ENCODE results near the gene SLC9A9. TPM values are rescaled to one million over a fixed set of nuclear protein-coding genes. Genes with fewer than 3 reads are reported as not detected.

The SLC9A9 gene
- total RNA-seq, 2 experiments from 2014 or later: 12.2 TPM

DNA sequence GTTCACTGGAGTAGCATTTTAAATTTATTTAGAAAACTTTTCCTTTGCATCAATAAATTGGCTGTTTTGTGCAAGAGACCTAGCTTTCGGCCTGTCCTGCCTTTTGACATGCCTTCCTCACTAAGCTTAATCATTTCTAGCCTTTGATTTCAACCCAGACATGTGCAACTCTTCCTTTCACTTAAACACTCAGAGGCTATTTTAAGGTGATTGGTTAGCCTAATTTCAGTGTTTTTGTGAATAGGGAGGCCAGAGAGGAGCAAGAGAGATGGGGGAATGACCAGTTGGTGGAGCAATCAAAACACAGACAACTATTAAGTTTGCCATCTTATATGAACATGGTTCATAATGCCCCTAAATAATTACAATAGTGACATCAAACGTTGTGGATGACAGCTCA is 333.4 kb downstream of the SLC9A9 start:
- Mint-ChIP-seq H3K27me3 (no peaks in the 10 kb centered on the region), H3K9me3 (no peaks in the 10 kb centered on the region), H3K4me3 (no peak overlapping the region), H3K27ac (no peak overlapping the region), H3K36me3 (ENCODE audit: low read depth) (no peaks in the 10 kb centered on the region), H3K4me1 (ENCODE audit: low read depth) (no peaks in the 10 kb centered on the region)
- ATAC-seq (ENCODE audit: poor library complexity): no peak
- intact Hi-C loops (cut with DNase I, micrococcal nuclease): no loop called here
- Histone ChIP-seq H3K4me1 (ENCODE audit: insufficient read depth, low read length) (no peaks in the 10 kb centered on the region), H3K4me3 (ENCODE audit: low read length) (no peak overlapping the region), H3K27me3 (ENCODE audit: control insufficient read depth in 1 of 2, insufficient read depth in 2 of 2, low read length in 2 of 2) (no peaks in the 10 kb centered on the region), H3K9me3 (ENCODE audit: control insufficient read depth in 1 of 2, insufficient read depth in 1 of 2, low read length in 2 of 2) (no peaks in the 10 kb centered on the region), H3K27ac (ENCODE audit: low read depth in 1 of 2, low read length in 2 of 2) (no peak overlapping the region), H3K36me3 (ENCODE audit: insufficient read depth, low read length) (no peaks in the 10 kb centered on the region)
- no peak for TF ChIP-seq CTCF (IDR thresholded peaks at IDR 0.05)
- POLR2A ChIA-PET: interaction anchor here (1.0 kb wide), 1 partner anchor 11 kb away, joined by 3 read pairs; no protein-coding TSS in a partner anchor
- DNase-seq: no peak
- CTCF ChIA-PET: no interaction called here

GRCh38 chr3:143514109-143514508 is 334.2 kb downstream of the SLC9A9 start:
- ATAC-seq (ENCODE audit: poor library complexity) (no peak), DNase-seq (no peak)
- Mint-ChIP-seq H3K4me3 (no peak overlapping the region), H3K4me1 (ENCODE audit: low read depth) (no peaks in the 10 kb centered on the region), H3K9me3 (no peaks in the 10 kb centered on the region), H3K36me3 (ENCODE audit: low read depth) (no peaks in the 10 kb centered on the region), H3K27ac (no peak overlapping the region), H3K27me3 (no peaks in the 10 kb centered on the region)
- no peak for TF ChIP-seq CTCF (IDR thresholded peaks at IDR 0.05)
- no peak overlapping the region for H3K27ac ChIP-seq (ENCODE audit: low read depth in 1 of 2, low read length in 2 of 2)
- intact Hi-C loops (cut with DNase I, micrococcal nuclease): no loop called here
- no peaks in the 10 kb centered on the region for H3K9me3 ChIP-seq (ENCODE audit: control insufficient read depth in 1 of 2, insufficient read depth in 1 of 2, low read length in 2 of 2)
- H3K36me3 ChIP-seq (ENCODE audit: insufficient read depth, low read length): no peaks in the 10 kb centered on the region
- no peak overlapping the region for H3K4me3 ChIP-seq (ENCODE audit: low read length)
- H3K27me3 ChIP-seq (ENCODE audit: control insufficient read depth in 1 of 2, insufficient read depth in 2 of 2, low read length in 2 of 2): no peaks in the 10 kb centered on the region
- H3K4me1 ChIP-seq (ENCODE audit: insufficient read depth, low read length): no peaks in the 10 kb centered on the region
- POLR2A ChIA-PET: interaction anchor here (1.0 kb wide), 1 partner anchor 12 kb away, joined by 3 read pairs; no protein-coding TSS in a partner anchor
- CTCF ChIA-PET: no interaction called here

DNA sequence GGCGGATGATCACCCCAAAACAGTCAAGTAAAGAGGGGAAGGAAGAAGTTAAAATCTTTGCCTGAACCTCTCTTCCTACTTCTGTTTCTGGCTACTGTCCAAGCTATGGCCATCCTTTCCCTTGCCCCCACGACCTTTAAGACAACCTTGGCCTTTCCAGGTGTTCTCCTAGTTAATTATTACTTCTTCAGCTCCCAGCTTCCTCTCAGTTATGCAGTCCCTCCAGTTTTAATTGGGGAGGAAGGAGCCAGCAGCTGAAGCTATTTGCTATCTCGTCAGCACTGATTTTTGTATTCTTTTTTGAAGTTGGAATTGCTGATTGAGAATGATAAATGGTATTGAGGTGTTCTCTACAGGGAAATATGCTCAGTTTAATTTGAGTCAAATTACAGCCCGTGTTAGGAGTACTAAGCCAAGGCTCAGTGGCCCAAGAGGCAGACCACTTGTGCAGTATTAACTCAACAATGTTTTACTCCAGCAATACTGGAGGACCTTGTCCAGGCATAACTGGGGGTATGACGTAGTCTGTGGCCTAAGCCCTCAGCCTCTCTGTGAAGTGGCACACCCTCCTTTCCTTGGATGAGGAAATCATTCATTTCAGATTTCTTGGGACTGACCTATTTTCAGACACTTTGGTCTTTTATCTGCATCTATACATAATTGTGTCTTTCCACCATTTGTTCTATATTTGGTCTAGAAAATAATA is 336.9 kb downstream of the SLC9A9 start:
- Mint-ChIP-seq H3K4me3 (no peak overlapping the region), H3K4me1 (ENCODE audit: low read depth) (no peaks in the 10 kb centered on the region), H3K36me3 (ENCODE audit: low read depth) (no peaks in the 10 kb centered on the region), H3K9me3 (no peaks in the 10 kb centered on the region), H3K27ac (no peak overlapping the region), H3K27me3 (no peaks in the 10 kb centered on the region)
- DNase-seq (no peak), ATAC-seq (ENCODE audit: poor library complexity) (no peak)
- Histone ChIP-seq H3K4me3 (ENCODE audit: low read length) (no peak overlapping the region), H3K36me3 (ENCODE audit: insufficient read depth, low read length) (no peaks in the 10 kb centered on the region), H3K27ac (ENCODE audit: low read depth in 1 of 2, low read length in 2 of 2) (no peak overlapping the region), H3K4me1 (ENCODE audit: insufficient read depth, low read length) (no peaks in the 10 kb centered on the region), H3K9me3 (ENCODE audit: control insufficient read depth in 1 of 2, insufficient read depth in 1 of 2, low read length in 2 of 2) (no peaks in the 10 kb centered on the region), H3K27me3 (ENCODE audit: control insufficient read depth in 1 of 2, insufficient read depth in 2 of 2, low read length in 2 of 2) (no peaks in the 10 kb centered on the region)
- ChIA-PET POLR2A (no interaction called here), CTCF (no interaction called here)
- no peak for TF ChIP-seq CTCF (IDR thresholded peaks at IDR 0.05)
- intact Hi-C loops (cut with DNase I, micrococcal nuclease): no loop called here

All from CD4-positive, alpha-beta T cell (primary cell).